Measurements from ENCODE around the gene SDK1. TPM values are rescaled to one million over a fixed set of nuclear protein-coding genes. Genes with fewer than 3 reads are reported as not detected.

Gene SDK1
- total and polyA plus RNA-seq, 2 of the 8 experiments (the other 6 are each of a cell fraction or from before 2014, with no cell fraction given): 3.3 to 7.2 TPM

DNA sequence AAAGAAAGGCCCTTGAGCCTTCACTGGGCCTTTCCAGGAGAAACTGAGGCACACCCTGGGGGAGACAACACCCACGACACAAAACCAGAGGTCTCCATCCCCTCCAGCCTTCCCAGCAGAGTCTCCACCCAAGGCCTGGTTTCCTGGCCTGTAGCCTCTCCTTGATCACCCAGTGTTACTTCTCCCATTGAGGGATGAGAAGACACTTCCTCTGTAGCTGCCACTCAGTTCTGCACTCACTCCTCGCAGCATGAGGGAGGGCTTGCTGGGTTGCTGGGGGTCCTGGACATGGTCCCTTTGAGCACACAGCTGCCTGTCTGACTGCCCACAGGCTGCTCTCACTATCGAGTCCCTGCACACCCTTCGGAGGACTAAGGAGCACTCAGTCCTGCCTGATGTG lies 943.0 kb downstream of the SDK1 start:
- H3K36me3 ChIP-seq (ENCODE audit: control insufficient read depth in 2 of 4, insufficient read depth in 4 of 4, low read length in 3 of 4): no peaks in the 10 kb centered on the region; a peak in 1 of 8 replicates
- no peak overlapping the region for H4K8ac ChIP-seq (ENCODE audit: extremely low read depth, insufficient read depth, low read length)
- WGBS, 2 experiments (ENCODE audit: extremely low coverage in 1 of 2, insufficient coverage in 1 of 2, insufficient read length in 1 of 2, insufficient replicate concordance in 2 of 2, low coverage in 1 of 2, low lambda C conversion rate in 2 of 2, missing lambda C conversion rate in 1 of 2): 95% methylated on average over 4 of the region's 4 CpGs; no CpG with 5 or more reads in 1 of the 2 experiments
- no peaks in the 10 kb centered on the region for H3K79me2 ChIP-seq (ENCODE audit: control insufficient read depth in 1 of 2, insufficient read depth in 2 of 2, low read length in 2 of 2)
- peaks cover 0 to 6% of the 10 kb centered on the region in 2 experiments; a peak in 2 of 4 replicates for H3K9me3 ChIP-seq (ENCODE audit: insufficient read depth in 2 of 2, low read depth in 1 of 2, low read length in 1 of 2)
- H3K4me2 ChIP-seq (ENCODE audit: insufficient read depth in 1 of 2, low read depth in 2 of 2, low read length in 2 of 2): no peak overlapping the region
- H2BK120ac ChIP-seq (replicated peaks; ENCODE audit: low read depth, low read length): no peak overlapping the region
- peaks cover 4 to 17% (median 13%) of the 10 kb centered on the region in 4 experiments for H3K4me1 ChIP-seq (replicated peaks in 1 of 4; ENCODE audit: control insufficient read depth in 3 of 4, insufficient read depth in 4 of 4, low read length in 3 of 4)
- FAIRE-seq: no peak
- TF ChIP-seq SIX5 (IDR thresholded peaks at IDR 0.05; ENCODE audit: low read depth, low read length) (no peak), CHD2 (IDR thresholded peaks at IDR 0.05; ENCODE audit: low read length) (no peak)
- H3K23ac ChIP-seq (ENCODE audit: insufficient read length): no peak overlapping the region
- CTCF ChIA-PET (ENCODE audit: partially characterized antibody): interaction anchor here (1.0 to 1.4 kb wide), 4 partner anchors 13 to 229 kb away, joined by 3 to 4 read pairs (median 4); no protein-coding TSS in a partner anchor
- peaks cover 0 to 3% of the 10 kb centered on the region in 2 experiments for H4K20me1 ChIP-seq (replicated peaks in 1 of 2; ENCODE audit: control insufficient read depth in 1 of 2, insufficient read depth in 2 of 2, low read length in 2 of 2)
- no peaks in the 10 kb centered on the region for H3K27me3 ChIP-seq (replicated peaks in 1 of 4; ENCODE audit: control insufficient read depth in 3 of 4, extremely low read depth in 1 of 4, insufficient read depth in 3 of 4, low read length in 3 of 4)
- H3K79me1 ChIP-seq (ENCODE audit: low read depth, low read length): no peaks in the 10 kb centered on the region
- H4K91ac ChIP-seq (replicated peaks; ENCODE audit: insufficient read length, low read length): no peak overlapping the region
- no peak overlapping the region for H3K9ac ChIP-seq (replicated peaks in 1 of 4; ENCODE audit: extremely low read depth in 1 of 4, low read depth in 3 of 4, low read length in 3 of 4)
- no peak overlapping the region for H3K18ac ChIP-seq (ENCODE audit: extremely low read depth, low read length)
- H3K4me3 ChIP-seq (ENCODE audit: extremely low read depth in 1 of 4, insufficient read depth in 2 of 4, low read depth in 3 of 4, low read length in 4 of 4): no peak overlapping the region
- no peak overlapping the region for H4K5ac ChIP-seq (ENCODE audit: insufficient read length, low read depth, low read length)
- H2BK15ac ChIP-seq (ENCODE audit: low read length): no peak overlapping the region
- no peak overlapping the region for H3K14ac ChIP-seq (ENCODE audit: insufficient read length)
- no peak overlapping the region for H2AK5ac ChIP-seq (ENCODE audit: low read depth, low read length)
- no peak overlapping the region for H3K4ac ChIP-seq (replicated peaks; ENCODE audit: insufficient read length, low read depth, low read length)
- peaks cover 5% of the 10 kb centered on the region; the same call in 1 of the 2 replicates for H3K23me2 ChIP-seq (ENCODE audit: low read depth, low read length)
- no peak overlapping the region for H2BK12ac ChIP-seq (ENCODE audit: low read depth, low read length)
- H2BK5ac ChIP-seq (ENCODE audit: low read depth, low read length): no peak overlapping the region
- H2BK20ac ChIP-seq (ENCODE audit: low read length): no peak overlapping the region
- H3K56ac ChIP-seq (replicated peaks; ENCODE audit: insufficient read length, low read depth, low read length): no peak overlapping the region
- POLR2A ChIA-PET (ENCODE audit: partially characterized antibody): no interaction called here
- no peak overlapping the region for H3K27ac ChIP-seq (ENCODE audit: low read depth, low read length)
- H2AFZ ChIP-seq (ENCODE audit: low read length): no peak overlapping the region
- no peak for DNase-seq (ENCODE audit: low read depth in 1 of 2, low spot score in 2 of 2)
